HepG2 (cell line): ENCODE data around the gene SMYD5.

Experiments
- CREB3 ChIP-seq: sonication (generic); formaldehyde crosslinking; IDR thresholded peaks from 2 replicates; pipeline ENCODE4 v1.5.0; 2020; ENCODE audit warnings: missing genetic modification reagents
- MTA1 ChIP-seq: sonication (generic); formaldehyde crosslinking; IDR thresholded peaks from 2 replicates; pipeline ENCODE4 v1.4.0; 2020; ENCODE audit warnings: missing genetic modification reagents, mild to moderate bottlenecking, borderline replicate concordance
- POLR2A ChIP-seq, 2 experiments: IDR thresholded peaks; 2 replicates each; pipeline ENCODE4 v1.6.1; 2011; ENCODE audit warnings: low read depth in 2 of 2, low read length in 2 of 2, mild to moderate bottlenecking in 1 of 2, moderate library complexity in 1 of 2; ENCODE audit not compliant: insufficient read depth in 1 of 2
- SUZ12 ChIP-seq: fragments of 150-350 bp; IDR thresholded peaks from 2 replicates; pipeline ENCODE4 v1.6.1; 2014; ENCODE audit warnings: low read depth, low read length

GRCh38 chr2:73246850-73247249, 32.8 kb downstream of the SMYD5 start:
- TF ChIP-seq SUZ12 (no peak), CREB3 (no peak), POLR2A (IDR thresholded peaks at IDR 0.05; ENCODE audit: insufficient read depth in 1 of 2, low read depth in 2 of 2, low read length in 2 of 2) (no peak), MTA1 (CRISPR knock-in tag) (no peak)
